IMR-90 (cell line): ENCODE results near the gene PRDM15. TPM values are rescaled to one million over a fixed set of nuclear protein-coding genes. Genes with fewer than 3 reads are reported as not detected.

ENCODE experiments used
- ATAC-seq: fragments of 200-7000 bp; cut with Tn5 transposase; 2 replicates; pipeline ENCODE4 v1.9.1; 2020; ENCODE audit warnings: low read depth, mild to moderate bottlenecking, moderate library complexity
- BruUV-seq: library from RNA; stranded (reverse); fragments of 400-500 nt; replicated peaks from 2 replicates; lab custom pipeline; 2021; lab: Mats Ljungman, UMichigan
- CTCF ChIA-PET: fragments of 300-600 bp; formaldehyde crosslinking; extraction: SDS; loops from one replicate; lab custom pipeline; 2021; ENCODE audit warnings: antibody characterized with exemption; lab: Yijun Ruan, JAX
- POLR2A ChIA-PET: fragments of 300-600 bp; sonication (Branson Sonifier 250); formaldehyde crosslinking; loops from one replicate; lab custom pipeline; 2022; ENCODE audit warnings: antibody characterized with exemption; ENCODE audit not compliant: unreplicated experiment; lab: Charles Lee
- DNase-seq: peaks from one replicate; pipeline ENCODE4 v3.0.0; 2013
- H2AFZ ChIP-seq: replicated peaks from 2 replicates; pipeline ENCODE3; 2013; ENCODE audit warnings: low read length, mild to moderate bottlenecking; ENCODE audit not compliant: poor library complexity
- H2AK5ac ChIP-seq: 2 replicates; pipeline ENCODE4 v1.6.1; 2013; ENCODE audit warnings: low read depth, low read length, inconsistent platforms
- H2AK9ac ChIP-seq: replicated peaks from 2 replicates; pipeline ENCODE3; 2013; ENCODE audit warnings: mild to moderate bottlenecking, low read depth, low read length, moderate library complexity; ENCODE audit not compliant: poor library complexity
- H2BK120ac ChIP-seq: 2 replicates; pipeline ENCODE4 v1.6.1; 2013; ENCODE audit warnings: low read depth, low read length, inconsistent platforms
- H2BK15ac ChIP-seq: 3 replicates; pipeline ENCODE4 v1.6.1; 2013; ENCODE audit warnings: low read depth, low read length, inconsistent platforms
- H2BK20ac ChIP-seq: 2 replicates; pipeline ENCODE4 v1.6.1; 2013; ENCODE audit warnings: low read depth, mild to moderate bottlenecking, inconsistent platforms, low read length, moderate library complexity
- H2BK5ac ChIP-seq: 2 replicates; pipeline ENCODE4 v1.6.1; 2013; ENCODE audit warnings: mild to moderate bottlenecking, low read depth, low read length, inconsistent platforms; ENCODE audit not compliant: poor library complexity, severe bottlenecking
- H3K14ac ChIP-seq: replicated peaks from 2 replicates; pipeline ENCODE4 v1.6.1; 2013; ENCODE audit warnings: low read depth, low read length, inconsistent platforms
- H3K18ac ChIP-seq: 2 replicates; pipeline ENCODE4 v1.6.1; 2013; ENCODE audit warnings: low read depth, low read length, control low read depth
- H3K23ac ChIP-seq: 2 replicates; pipeline ENCODE4 v1.6.1; 2013; ENCODE audit warnings: low read depth, low read length, inconsistent platforms
- H3K27ac ChIP-seq: 2 replicates; pipeline ENCODE4 v1.5.1; 2013; ENCODE audit warnings: mild to moderate bottlenecking, control low read depth, low read length; ENCODE audit not compliant: insufficient read depth
- H3K27me3 ChIP-seq: 2 replicates; pipeline ENCODE4 v1.6.1; 2013; ENCODE audit warnings: low read length; ENCODE audit not compliant: control insufficient read depth, insufficient read depth
- H3K36me3 ChIP-seq: 2 replicates; pipeline ENCODE4 v1.6.1; 2013; ENCODE audit warnings: low read length, mixed read lengths; ENCODE audit not compliant: control insufficient read depth, insufficient read depth
- H3K4ac ChIP-seq: 2 replicates; pipeline ENCODE4 v1.6.1; 2013; ENCODE audit warnings: low read depth, low read length, inconsistent platforms
- H3K4me1 ChIP-seq: 2 replicates; pipeline ENCODE4 v1.6.1; 2013; ENCODE audit warnings: low read length, mixed read lengths; ENCODE audit not compliant: control insufficient read depth, insufficient read depth
- H3K4me2 ChIP-seq: 2 replicates; pipeline ENCODE4 v1.6.1; 2013; ENCODE audit warnings: low read depth, mild to moderate bottlenecking, control low read depth, low read length, moderate library complexity
- H3K4me3 ChIP-seq: 2 replicates; pipeline ENCODE4 v1.5.1; 2013; ENCODE audit warnings: low read depth, mild to moderate bottlenecking, control low read depth, low read length, moderate library complexity; ENCODE audit not compliant: insufficient read depth
- H3K56ac ChIP-seq: 2 replicates; pipeline ENCODE4 v1.6.1; 2013; ENCODE audit warnings: low read length, inconsistent platforms; ENCODE audit not compliant: insufficient read depth; ENCODE audit errors: extremely low read depth
- H3K79me1 ChIP-seq, 2 experiments: 2 replicates each; pipeline ENCODE4 v1.6.1; 2013; ENCODE audit warnings: low read length in 2 of 2, inconsistent platforms in 1 of 2, low read depth in 1 of 2
- H3K9ac ChIP-seq: 2 replicates; pipeline ENCODE4 v1.6.1; 2013; ENCODE audit warnings: low read depth, low read length, control low read depth
- H3K9me1 ChIP-seq: 2 replicates; pipeline ENCODE4 v1.6.1; 2013; ENCODE audit warnings: low read length, inconsistent platforms; ENCODE audit not compliant: insufficient read depth
- H3K9me3 ChIP-seq: 2 replicates; pipeline ENCODE4 v1.6.1; 2013; ENCODE audit warnings: low read length; ENCODE audit not compliant: control insufficient read depth, insufficient read depth
- H4K20me1 ChIP-seq: 2 replicates; pipeline ENCODE4 v1.6.1; 2013; ENCODE audit warnings: low read length, inconsistent platforms; ENCODE audit not compliant: insufficient read depth
- H4K5ac ChIP-seq: 2 replicates; pipeline ENCODE4 v1.6.1; 2013; ENCODE audit warnings: mild to moderate bottlenecking, low read depth, low read length, control low read depth
- H4K8ac ChIP-seq, 2 experiments: 2 replicates each; pipeline ENCODE4 v1.6.1; 2013; ENCODE audit warnings: low read depth in 2 of 2, low read length in 2 of 2, control low read depth in 1 of 2, inconsistent platforms in 1 of 2
- H4K91ac ChIP-seq: 2 replicates; pipeline ENCODE4 v1.6.1; 2013; ENCODE audit warnings: low read depth, low read length, inconsistent platforms; ENCODE audit not compliant: insufficient read depth
- ELK1 ChIP-seq: fragments of 150-350 bp; IDR thresholded peaks from 2 replicates; pipeline ENCODE4 v1.6.1; 2016; ENCODE audit warnings: low read depth, mild to moderate bottlenecking, low read length, moderate library complexity, borderline replicate concordance
- RAD21 ChIP-seq: IDR thresholded peaks from 2 replicates; pipeline ENCODE4 v1.6.1; 2012; ENCODE audit warnings: low read length, improper control_type of control experiment
- RCOR1 ChIP-seq: IDR thresholded peaks from 2 replicates; pipeline ENCODE4 v1.6.1; 2012; ENCODE audit warnings: mild to moderate bottlenecking, low read length, improper control_type of control experiment; ENCODE audit not compliant: insufficient replicate concordance
- WGBS, 2 experiments: methylation state at CpG; one replicate each; pipeline versions ENCODE4 v1.1.5 to v1.1.7; 2013; ENCODE audit warnings: missing lambda C conversion rate in 2 of 2; ENCODE audit not compliant: insufficient read length in 1 of 2; ENCODE audit errors: extremely low coverage in 2 of 2; 5-methylcytosine and 5-hydroxymethylcytosine counted together
- dilution Hi-C: fragments of 300-500 bp; cut with HindIII; formaldehyde crosslinking; loops from one replicate; pipeline ENCODE4 v1.14.3; 2018; ENCODE audit warnings: low sequenced_read_pairs; ENCODE audit not compliant: unreplicated experiment
- in situ Hi-C: fragments of 300-500 bp; cut with MboI; formaldehyde crosslinking; loops from 3 replicates; pipeline ENCODE4 v1.14.3; 2019; ENCODE audit warnings: low sequenced_read_pairs, inconsistent platforms, mixed read lengths
- intact Hi-C: fragments of 100-400 bp; cut with micrococcal nuclease; formaldehyde crosslinking; loops from 2 replicates; pipeline ENCODE4 v1.10.0; 2022
- polyA plus RNA-seq, 3 experiments: library from polyadenylated mRNA; depleted of rRNA; stranded (reverse); fragments of >200 nt; gene quantifications; 2 replicates each; pipeline ENCODE4 v1.2.3, GENCODE V29; 2012; ENCODE audit warnings: low replicate concordance in 1 of 3
- total RNA-seq: library from RNA; depleted of rRNA; stranded (reverse); fragments of >200 nt; gene quantifications from 2 replicates; pipeline ENCODE4 v1.2.3, GENCODE V29; 2012

The PRDM15 gene
- total and polyA plus RNA-seq, 2 of the 4 experiments (the other 2 are of a cell fraction): 7.3 to 8.8 TPM

DNA sequence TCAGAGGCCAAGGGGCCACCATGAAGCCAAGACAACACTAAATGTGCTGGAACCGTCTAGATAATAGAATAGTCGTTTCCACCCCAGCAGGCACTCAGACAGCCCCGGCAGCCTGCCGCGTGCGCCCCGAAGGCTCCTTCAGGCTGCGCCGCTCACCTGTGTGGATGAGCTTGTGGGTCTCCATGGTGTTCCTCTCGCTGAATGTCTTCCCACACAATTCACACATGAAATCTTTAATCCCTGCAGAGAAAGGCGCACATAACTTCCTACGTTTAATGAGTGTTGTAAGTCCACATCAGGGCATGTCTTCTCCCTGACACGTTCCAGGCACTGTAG is 68.6 kb downstream of the PRDM15 start:
- BruUV-seq: no TSS peak
- Histone ChIP-seq H4K5ac (no peak overlapping the region), H2AK5ac (no peak overlapping the region), H2AFZ (no peak overlapping the region), H3K56ac (no peak overlapping the region), H4K20me1 (no peaks in the 10 kb centered on the region), H3K18ac (no peak overlapping the region), H3K27ac (no peak overlapping the region), H3K79me1 (peaks cover 0 to 5% of the 10 kb centered on the region in 2 experiments; a peak in 1 of 4 replicates), H3K23ac (no peak overlapping the region), H3K9me3 (no peaks in the 10 kb centered on the region), H4K8ac (no peak overlapping the region), H2BK15ac (no peak overlapping the region), H2BK120ac (no peak overlapping the region), H3K14ac (no peak overlapping the region), H4K91ac (no peak overlapping the region), H2BK5ac (no peak overlapping the region), H3K4ac (no peak overlapping the region), H3K36me3 (peaks cover 21% of the 10 kb centered on the region), H2BK20ac (no peak overlapping the region), H3K4me2 (no peak overlapping the region), H3K9me1 (peaks cover 2% of the 10 kb centered on the region; the same call in 1 of the 2 replicates), H3K27me3 (no peaks in the 10 kb centered on the region), H2AK9ac (no peak overlapping the region), H3K9ac (no peak overlapping the region), H3K4me3 (no peak overlapping the region), H3K4me1 (no peaks in the 10 kb centered on the region)
- POLR2A ChIA-PET: no interaction called here
- ATAC-seq: no peak
- WGBS, 2 experiments: 86% methylated on average over 2 of the region's 13 CpGs; no CpG with 5 or more reads in 1 of the 2 experiments
- intact Hi-C loops (no loop called here), in situ Hi-C loops (no loop called here), dilution Hi-C loops (no loop called here)
- CTCF ChIA-PET: no interaction called here
- no peak for DNase-seq
- TF ChIP-seq RCOR1 (no peak), ELK1 (no peak), RAD21 (no peak)
